H9 (cell line): Measurements from ENCODE around the gene TPGS1. TPM values are rescaled to one million over a fixed set of nuclear protein-coding genes. Genes with fewer than 3 reads are reported as not detected.
A peak's percentile ranks its signal among the peaks of the same experiment; 100 is the strongest.

Experiments used
- DNase-seq: peaks from one replicate; pipeline ENCODE4 v3.0.0-alpha.2; 2017
- H2AFZ ChIP-seq: one replicate; pipeline ENCODE4 v1.6.1; 2013; ENCODE audit warnings: mild to moderate bottlenecking, low read length, control low read depth, moderate library complexity
- H2AK5ac ChIP-seq: 2 replicates; pipeline ENCODE4 v1.6.1; 2013; ENCODE audit warnings: low read length, control low read depth, mixed read lengths; ENCODE audit not compliant: insufficient read length
- H2BK120ac ChIP-seq: one replicate; pipeline ENCODE4 v1.6.1; 2013; ENCODE audit warnings: low read depth, mild to moderate bottlenecking, low read length, control low read depth, inconsistent platforms; ENCODE audit not compliant: poor library complexity, severe bottlenecking
- H2BK12ac ChIP-seq: 2 replicates; pipeline ENCODE4 v1.6.1; 2013; ENCODE audit warnings: low read length, control low read depth, mixed read lengths, low read depth; ENCODE audit not compliant: insufficient read length
- H2BK15ac ChIP-seq: 2 replicates; pipeline ENCODE4 v1.6.1; 2013; ENCODE audit warnings: low read depth, low read length, control low read depth
- H2BK20ac ChIP-seq: one replicate; pipeline ENCODE4 v1.6.1; 2013; ENCODE audit warnings: low read depth, mild to moderate bottlenecking, low read length, control low read depth, inconsistent platforms; ENCODE audit not compliant: poor library complexity, severe bottlenecking
- H2BK5ac ChIP-seq: 2 replicates; pipeline ENCODE4 v1.6.1; 2013; ENCODE audit warnings: low read length, control low read depth, mixed read lengths; ENCODE audit not compliant: insufficient read length
- H3K14ac ChIP-seq: 2 replicates; pipeline ENCODE4 v1.6.1; 2013; ENCODE audit warnings: low read length, control low read depth; ENCODE audit not compliant: insufficient read depth
- H3K18ac ChIP-seq: 2 replicates; pipeline ENCODE4 v1.6.1; 2013; ENCODE audit warnings: low read depth, mild to moderate bottlenecking, mixed read lengths, low read length, control low read depth; ENCODE audit not compliant: insufficient read length
- H3K23ac ChIP-seq: 2 replicates; pipeline ENCODE4 v1.6.1; 2013; ENCODE audit warnings: low read length, control low read depth, mixed read lengths, low read depth; ENCODE audit not compliant: insufficient read length
- H3K23me2 ChIP-seq: 2 replicates; pipeline ENCODE4 v1.6.1; 2013; ENCODE audit warnings: low read depth, mild to moderate bottlenecking, mixed read lengths, low read length, control low read depth; ENCODE audit not compliant: insufficient read length, poor library complexity, severe bottlenecking
- H3K27ac ChIP-seq: 2 replicates; pipeline ENCODE4 v1.5.1; 2013; ENCODE audit warnings: low read length, control low read depth, mixed read lengths, low read depth; ENCODE audit not compliant: insufficient read length
- H3K27me3 ChIP-seq: 2 replicates; pipeline ENCODE4 v1.6.1; 2013; ENCODE audit warnings: low read length, control low read depth, inconsistent platforms; ENCODE audit not compliant: insufficient read depth
- H3K4ac ChIP-seq: 2 replicates; pipeline ENCODE4 v1.6.1; 2013; ENCODE audit warnings: low read depth, mild to moderate bottlenecking, control low read depth, inconsistent platforms, low read length, moderate library complexity
- H3K4me1 ChIP-seq: 2 replicates; pipeline ENCODE4 v1.6.1; 2013; ENCODE audit warnings: low read length, control low read depth, inconsistent platforms; ENCODE audit not compliant: insufficient read depth
- H3K4me2 ChIP-seq: 2 replicates; pipeline ENCODE4 v1.6.1; 2013; ENCODE audit warnings: low read length, control low read depth, mixed read lengths; ENCODE audit not compliant: insufficient read length, insufficient read depth
- H3K56ac ChIP-seq: 2 replicates; pipeline ENCODE4 v1.6.1; 2013; ENCODE audit warnings: low read depth, mild to moderate bottlenecking, mixed read lengths, low read length, control low read depth; ENCODE audit not compliant: insufficient read length
- H3K79me1 ChIP-seq: 2 replicates; pipeline ENCODE4 v1.6.1; 2013; ENCODE audit warnings: low read depth, mild to moderate bottlenecking, moderate library complexity, low read length, control low read depth, inconsistent platforms; ENCODE audit not compliant: insufficient read depth, poor library complexity, severe bottlenecking
- H3K79me2 ChIP-seq: 2 replicates; pipeline ENCODE4 v1.6.1; 2013; ENCODE audit warnings: low read length, control low read depth, inconsistent platforms; ENCODE audit not compliant: insufficient read depth
- H3K9ac ChIP-seq: 2 replicates; pipeline ENCODE4 v1.6.1; 2013; ENCODE audit warnings: low read length, control low read depth, mixed read lengths; ENCODE audit not compliant: insufficient read length; ENCODE audit errors: extremely low read depth
- H3K9me3 ChIP-seq: one replicate; pipeline ENCODE4 v1.6.1; 2013; ENCODE audit warnings: low read depth, low read length, inconsistent platforms; ENCODE audit not compliant: control insufficient read depth
- H3T11ph ChIP-seq: one replicate; pipeline ENCODE4 v1.6.1; 2013; ENCODE audit warnings: mild to moderate bottlenecking, low read length, control low read depth, inconsistent platforms
- H4K20me1 ChIP-seq: one replicate; pipeline ENCODE4 v1.6.1; 2013; ENCODE audit not compliant: control insufficient read depth, insufficient read length, insufficient read depth
- H4K5ac ChIP-seq: 2 replicates; pipeline ENCODE4 v1.6.1; 2013; ENCODE audit warnings: low read depth, mild to moderate bottlenecking, mixed read lengths, low read length, control low read depth; ENCODE audit not compliant: insufficient read length
- H4K8ac ChIP-seq: replicated peaks from 2 replicates; pipeline ENCODE4 v1.6.1; 2013; ENCODE audit warnings: low read length, control low read depth, mixed read lengths, low read depth; ENCODE audit not compliant: insufficient read length
- H4K91ac ChIP-seq: 2 replicates; pipeline ENCODE4 v1.6.1; 2013; ENCODE audit warnings: low read depth, mild to moderate bottlenecking, moderate library complexity, mixed read lengths, low read length, control low read depth; ENCODE audit not compliant: insufficient read length
- H3K27ac Mint-ChIP-seq, 3 experiments: 2 replicates in 2 of 3; 3 replicates in 1 of 3; pipeline ENCODE4 v1.8.0; 2020 to 2021; ENCODE audit warnings: mixed read lengths in 3 of 3, mild to moderate bottlenecking in 1 of 3, moderate library complexity in 1 of 3
- H3K27me3 Mint-ChIP-seq: 2 replicates; pipeline ENCODE4 v1.8.0; 2021; ENCODE audit warnings: low read depth, mild to moderate bottlenecking, moderate library complexity, mixed read lengths
- H3K36me3 Mint-ChIP-seq, 3 experiments: 2 replicates in 2 of 3; 3 replicates in 1 of 3; pipeline ENCODE4 v1.8.0; 2020 to 2021; ENCODE audit warnings: low read depth in 3 of 3, mixed read lengths in 3 of 3; ENCODE audit not compliant: insufficient read depth in 1 of 3
- H3K4me1 Mint-ChIP-seq, 2 experiments: 2 replicates each; pipeline ENCODE4 v1.8.0; 2020; ENCODE audit warnings: mixed read lengths in 2 of 2
- H3K4me3 Mint-ChIP-seq, 2 experiments: 2 replicates in 1 of 2; 3 replicates in 1 of 2; pipeline ENCODE4 v1.8.0; 2020 to 2021; ENCODE audit warnings: mild to moderate bottlenecking in 2 of 2, mixed read lengths in 2 of 2, moderate library complexity in 1 of 2
- H3K9me3 Mint-ChIP-seq, 2 experiments: 2 replicates in 1 of 2; 3 replicates in 1 of 2; pipeline ENCODE4 v1.8.0; 2020; ENCODE audit warnings: mild to moderate bottlenecking in 2 of 2, mixed read lengths in 2 of 2, moderate library complexity in 1 of 2
- CTCF ChIP-seq: fragments of 200-600 bp; sonication (generic); conservative IDR thresholded peaks from 3 replicates; pipeline ENCODE4 v1.8.0; 2021; ENCODE audit warnings: antibody characterized with exemption, mild to moderate bottlenecking
- whole genome bisulfite sequencing: extraction: QIAGEN DNeasy Blood & Tissue Kit; methylation state at CpG from one replicate; pipeline ENCODE4 v1.1.7; 2013; ENCODE audit warnings: missing lambda C conversion rate, low lambda C conversion rate, mixed read lengths; ENCODE audit not compliant: insufficient read length; ENCODE audit errors: extremely low coverage; 5-methylcytosine and 5-hydroxymethylcytosine counted together
- total RNA-seq: library from RNA; stranded (reverse); gene quantifications from 2 replicates; pipeline ENCODE4 v1.2.1, GENCODE V29; 2021

Gene TPGS1
- total RNA-seq, 1 experiment from 2014 or later, result 7.4 TPM

- H3K27me3 Mint-ChIP-seq, result peaks cover 60% of the 10 kb centered on the region
- Histone ChIP-seq H4K91ac (no peak overlapping the region), H3K9ac (no peak overlapping the region), H2BK12ac (no peak overlapping the region), H3K56ac (no peak overlapping the region), H2BK5ac (no peak overlapping the region), H3K79me1 (no peaks in the 10 kb centered on the region), H3K18ac (no peak overlapping the region), H3K4me2 (peak overlapping the region; percentile 48), H3K23ac (no peak overlapping the region), H3K27ac (no peak overlapping the region), H3K9me3 (no peaks in the 10 kb centered on the region), H3K4ac (no peak overlapping the region), H3K23me2 (peaks cover 9% of the 10 kb centered on the region), H2AFZ (no peak overlapping the region), H4K8ac (no peak overlapping the region), H2BK120ac (no peak overlapping the region), H3K79me2 (no peaks in the 10 kb centered on the region), H3K4me1 (no peaks in the 10 kb centered on the region), H2AK5ac (no peak overlapping the region), H3T11ph (no peak overlapping the region), H4K5ac (no peak overlapping the region), H2BK15ac (no peak overlapping the region), H2BK20ac (no peak overlapping the region), H3K14ac (no peak overlapping the region), H3K27me3 (peaks cover 14% of the 10 kb centered on the region; the same call in 1 of the 2 replicates), H4K20me1 (no peaks in the 10 kb centered on the region)
- H3K9me3 Mint-ChIP-seq, result peaks cover 6 to 8% of the 10 kb centered on the region in 2 experiments
- peaks cover 3 to 18% of the 10 kb centered on the region in 2 experiments; a peak in 3 of 4 replicates for H3K4me1 Mint-ChIP-seq
- peaks cover 0 to 2% (median 0%) of the 10 kb centered on the region in 3 experiments; a peak in 2 of 7 replicates for H3K36me3 Mint-ChIP-seq
- WGBS, result no CpG with 5 or more reads among the region's 50 CpGs
- peak; percentile 38 for DNase-seq
- no peak overlapping the region for H3K27ac Mint-ChIP-seq
- H3K4me3 Mint-ChIP-seq, result peak overlapping the region; percentile 32 to 77
- TF ChIP-seq CTCF, result no peak
Measured at GRCh38 chr19:497869-498510, 9.3 kb upstream of the TPGS1 start.
